GM21381 (cell line): ENCODE measurements around the gene IRX5.
A peak's percentile ranks its signal among the peaks of the same experiment; 100 is the strongest.

ENCODE experiments used
- ATAC-seq: cut with Tn5 transposase; IDR thresholded peaks from one replicate; pipeline ENCODE4 v1.9.1; 2021; ENCODE audit warnings: mild to moderate bottlenecking, moderate library complexity; ENCODE audit not compliant: unreplicated experiment

IRX5 gene

DNA sequence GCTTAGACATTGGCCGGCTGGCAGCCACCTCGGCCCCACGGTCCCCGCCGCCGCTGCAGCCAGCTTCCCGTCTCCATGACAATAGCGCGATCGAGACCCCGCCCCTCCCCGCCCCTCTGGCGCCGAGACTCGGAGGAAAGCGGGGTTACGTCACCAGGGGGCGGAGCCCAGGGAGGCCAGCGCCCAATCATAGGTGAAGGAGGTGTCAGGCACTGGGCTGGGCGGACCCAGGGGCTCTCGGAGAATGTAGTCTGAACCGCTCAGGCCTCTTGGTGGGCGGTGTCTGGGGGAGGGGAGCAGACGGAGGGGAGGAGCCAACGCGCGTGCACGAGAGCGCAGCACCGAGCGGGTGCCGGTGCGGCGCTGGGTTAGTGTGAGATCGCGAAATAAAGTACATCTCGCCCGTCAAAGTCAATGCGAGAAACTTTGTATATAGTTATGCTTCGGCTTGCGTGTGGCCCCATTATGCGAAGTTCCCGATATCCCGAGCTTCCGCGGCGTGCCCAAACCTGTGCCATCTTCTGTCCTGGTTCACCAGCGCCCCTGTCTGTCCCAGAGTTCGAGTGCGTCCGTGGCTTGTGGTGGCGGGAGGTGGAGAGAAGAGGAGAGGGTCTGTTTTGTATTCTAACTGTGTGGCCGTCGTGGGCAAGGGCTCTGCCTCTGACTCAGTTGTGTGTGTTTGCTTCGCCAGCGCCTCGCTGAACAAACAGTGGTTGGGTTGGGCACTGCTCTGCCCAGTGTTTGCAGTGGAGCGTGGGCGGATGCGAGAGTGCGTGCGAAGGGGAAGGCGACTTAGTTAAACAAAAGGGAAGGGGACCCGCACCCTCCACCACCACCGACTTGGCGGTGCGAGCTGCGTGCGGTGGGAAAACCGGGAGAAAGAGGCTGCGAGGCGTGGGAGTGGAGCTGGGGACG, 1.3 kb upstream of the IRX5 start:
- peak; percentile 94 for ATAC-seq

GRCh38 chr16:54930869-54931119, 129 bp downstream of the IRX5 start:
- no peak for ATAC-seq

- ATAC-seq, result no peak
Measured at GRCh38 chr16:54931120-54932014, 702 bp downstream of the IRX5 start.

DNA sequence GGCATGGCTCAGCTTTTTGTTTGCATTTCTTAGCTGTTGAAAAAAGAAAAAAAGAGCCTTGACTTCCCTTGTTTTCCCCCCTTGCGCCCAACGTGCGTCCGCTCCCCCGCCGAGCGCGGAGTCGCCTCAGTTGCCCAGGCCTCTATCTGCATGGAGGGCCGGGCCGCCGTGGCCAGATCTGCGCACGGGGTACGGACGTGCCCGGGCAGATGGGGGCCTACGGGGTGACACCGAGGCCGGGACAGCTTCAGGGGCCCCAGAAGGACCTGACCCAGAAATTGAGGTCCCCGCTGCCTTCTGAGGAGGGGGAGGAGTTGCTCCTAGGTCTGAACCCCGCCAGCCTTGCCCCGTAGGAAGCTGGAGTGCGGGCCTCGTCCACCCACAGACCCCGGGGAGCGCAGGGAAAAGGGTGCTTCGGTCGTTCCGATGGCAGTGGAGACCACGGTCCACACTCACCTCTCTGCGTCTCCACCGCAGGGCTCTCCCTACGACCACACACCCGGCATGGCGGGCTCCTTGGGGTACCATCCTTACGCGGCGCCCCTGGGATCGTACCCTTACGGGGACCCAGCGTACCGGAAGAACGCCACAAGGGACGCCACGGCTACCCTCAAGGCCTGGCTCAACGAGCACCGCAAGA, 1.5 kb downstream of the IRX5 start:
- no peak for ATAC-seq

DNA sequence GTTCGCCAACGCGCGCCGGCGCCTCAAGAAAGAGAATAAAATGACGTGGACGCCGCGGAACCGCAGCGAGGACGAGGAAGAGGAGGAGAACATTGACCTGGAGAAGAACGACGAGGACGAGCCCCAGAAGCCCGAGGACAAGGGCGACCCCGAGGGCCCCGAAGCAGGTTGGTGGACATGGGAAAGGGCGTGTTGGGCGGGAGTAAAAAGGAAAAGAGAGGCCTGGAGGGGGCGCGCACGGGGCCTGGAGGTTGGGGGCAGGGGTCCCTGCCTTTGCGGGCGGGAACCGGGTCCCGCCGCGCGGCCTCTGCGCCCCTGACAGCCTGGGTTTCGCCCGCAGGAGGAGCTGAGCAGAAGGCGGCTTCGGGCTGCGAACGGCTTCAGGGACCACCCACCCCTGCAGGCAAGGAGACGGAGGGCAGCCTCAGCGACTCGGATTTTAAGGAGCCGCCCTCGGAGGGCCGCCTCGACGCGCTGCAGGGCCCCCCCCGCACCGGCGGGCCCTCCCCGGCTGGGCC, 2.1 kb downstream of the IRX5 start:
- ATAC-seq, result no peak

DNA sequence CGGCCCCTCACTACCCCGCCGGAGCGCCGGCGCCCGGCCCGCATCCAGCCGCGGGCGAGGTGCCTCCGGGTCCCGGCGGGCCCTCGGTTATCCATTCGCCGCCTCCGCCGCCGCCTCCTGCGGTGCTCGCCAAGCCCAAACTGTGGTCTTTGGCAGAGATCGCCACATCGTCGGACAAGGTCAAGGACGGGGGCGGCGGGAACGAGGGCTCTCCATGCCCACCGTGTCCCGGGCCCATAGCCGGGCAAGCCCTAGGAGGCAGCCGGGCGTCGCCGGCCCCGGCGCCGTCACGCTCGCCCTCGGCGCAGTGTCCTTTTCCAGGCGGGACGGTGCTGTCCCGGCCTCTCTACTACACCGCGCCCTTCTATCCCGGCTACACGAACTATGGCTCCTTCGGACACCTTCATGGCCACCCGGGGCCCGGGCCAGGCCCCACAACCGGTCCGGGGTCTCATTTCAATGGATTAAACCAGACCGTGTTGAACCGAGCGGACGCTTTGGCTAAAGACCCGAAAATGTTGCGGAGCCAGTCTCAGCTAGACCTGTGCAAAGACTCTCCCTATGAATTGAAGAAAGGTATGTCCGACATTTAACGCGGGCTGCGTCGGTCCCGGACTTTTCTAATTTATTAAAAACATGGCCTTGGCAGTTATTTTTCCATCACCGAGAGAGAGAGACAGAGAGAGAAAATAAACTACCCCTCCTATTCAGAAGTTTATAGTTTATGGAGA, 2.8 kb downstream of the IRX5 start:
- ATAC-seq, result no peak

GRCh38 chr16:54934481-54935265, 4.0 kb downstream of the IRX5 start:
- no peak for ATAC-seq

DNA sequence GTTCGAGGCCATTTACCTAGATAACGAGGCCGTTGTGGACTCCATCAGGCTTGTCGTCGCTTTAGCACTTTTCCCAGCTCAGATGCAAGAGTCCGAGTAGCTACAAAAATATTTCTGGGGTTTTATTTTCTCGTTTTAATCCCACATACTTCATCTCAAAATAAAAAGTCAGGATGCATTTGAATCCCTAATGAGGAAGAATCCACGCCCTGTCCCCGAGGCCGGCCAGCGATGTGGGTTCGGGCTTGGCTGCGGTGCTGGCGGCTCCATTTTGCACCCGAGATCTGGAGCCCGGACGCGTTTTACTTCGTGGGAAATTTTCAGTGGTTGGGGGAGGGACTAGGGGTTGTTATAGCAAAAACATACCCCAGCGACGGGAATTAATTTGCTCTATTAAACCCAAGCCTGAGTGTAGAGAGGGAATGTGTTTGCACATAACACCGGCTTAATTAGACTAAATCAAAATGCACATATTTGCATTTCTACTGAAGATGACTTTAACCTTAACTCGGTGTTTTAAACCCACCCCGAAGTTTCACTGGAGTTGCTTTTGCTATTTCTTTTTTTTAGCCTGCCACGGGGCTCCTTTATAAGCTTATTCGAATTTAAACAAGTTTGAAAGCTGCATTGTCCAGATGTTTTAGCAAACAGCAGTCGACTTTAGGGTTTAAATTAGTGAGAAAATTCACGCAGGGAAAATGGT, 4.8 kb downstream of the IRX5 start:
- ATAC-seq, result no peak

- no peak for ATAC-seq
Measured at GRCh38 chr16:54936201-54936978, 5.7 kb downstream of the IRX5 start.

DNA sequence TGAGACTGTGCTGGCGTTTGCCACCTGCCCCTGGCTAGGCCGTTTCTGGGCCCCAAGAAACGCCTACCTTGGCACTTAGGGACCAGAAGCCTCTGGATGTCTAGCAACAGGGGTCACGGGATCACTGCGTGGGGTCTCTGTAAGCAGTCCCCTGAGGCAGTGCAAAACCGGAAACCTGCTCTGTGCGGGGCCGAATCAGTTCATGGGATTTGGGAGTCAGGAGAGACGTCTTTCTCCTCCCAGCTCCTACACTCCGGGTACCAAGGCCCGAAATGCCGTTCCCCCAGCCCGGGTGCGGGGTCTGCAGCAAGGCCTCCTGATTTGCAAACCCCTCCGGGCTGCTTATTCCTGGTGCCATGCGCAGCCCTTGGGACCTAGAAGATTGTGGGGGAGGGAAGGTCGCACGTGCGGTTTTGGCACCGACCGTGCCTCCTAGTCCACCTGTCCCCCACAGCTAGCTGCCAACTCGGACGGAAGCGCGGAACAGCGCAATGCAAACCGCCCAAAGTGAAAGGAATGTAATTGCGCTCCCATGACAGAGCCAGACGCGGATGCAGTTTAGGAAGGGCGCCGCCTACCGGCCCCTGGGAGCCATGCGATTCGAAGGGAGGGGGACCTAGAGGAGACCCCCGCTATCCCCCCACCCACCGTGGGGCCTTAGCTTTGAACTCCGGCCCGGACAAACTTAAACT, 6.5 kb downstream of the IRX5 start:
- no peak for ATAC-seq

DNA sequence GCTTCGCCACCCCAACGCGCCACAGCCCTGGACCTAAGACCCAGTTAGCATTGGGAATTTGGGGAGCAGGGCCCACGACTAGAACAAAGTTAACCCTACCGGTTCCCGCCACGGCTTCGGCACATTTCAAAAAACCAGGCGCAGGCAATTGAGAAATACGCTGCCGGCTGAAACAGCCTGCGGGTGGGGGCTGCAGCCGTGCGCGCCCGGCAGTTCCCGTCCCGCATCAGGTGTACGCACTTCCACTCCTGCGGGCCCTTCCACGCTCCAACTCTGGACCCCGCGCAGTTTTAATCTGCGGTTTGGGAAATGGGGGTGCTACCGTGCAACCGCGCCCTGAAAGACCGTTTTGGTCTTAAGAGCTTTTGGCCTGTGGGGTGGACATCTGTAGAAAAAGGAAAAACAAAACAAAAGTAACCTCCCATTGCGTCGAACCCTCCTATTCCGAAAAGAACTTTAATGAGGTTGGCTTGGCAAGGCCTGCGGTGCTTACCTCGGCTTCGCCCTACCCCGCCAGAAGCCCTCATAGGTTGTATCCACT, 7.1 kb downstream of the IRX5 start:
- no peak for ATAC-seq

DNA sequence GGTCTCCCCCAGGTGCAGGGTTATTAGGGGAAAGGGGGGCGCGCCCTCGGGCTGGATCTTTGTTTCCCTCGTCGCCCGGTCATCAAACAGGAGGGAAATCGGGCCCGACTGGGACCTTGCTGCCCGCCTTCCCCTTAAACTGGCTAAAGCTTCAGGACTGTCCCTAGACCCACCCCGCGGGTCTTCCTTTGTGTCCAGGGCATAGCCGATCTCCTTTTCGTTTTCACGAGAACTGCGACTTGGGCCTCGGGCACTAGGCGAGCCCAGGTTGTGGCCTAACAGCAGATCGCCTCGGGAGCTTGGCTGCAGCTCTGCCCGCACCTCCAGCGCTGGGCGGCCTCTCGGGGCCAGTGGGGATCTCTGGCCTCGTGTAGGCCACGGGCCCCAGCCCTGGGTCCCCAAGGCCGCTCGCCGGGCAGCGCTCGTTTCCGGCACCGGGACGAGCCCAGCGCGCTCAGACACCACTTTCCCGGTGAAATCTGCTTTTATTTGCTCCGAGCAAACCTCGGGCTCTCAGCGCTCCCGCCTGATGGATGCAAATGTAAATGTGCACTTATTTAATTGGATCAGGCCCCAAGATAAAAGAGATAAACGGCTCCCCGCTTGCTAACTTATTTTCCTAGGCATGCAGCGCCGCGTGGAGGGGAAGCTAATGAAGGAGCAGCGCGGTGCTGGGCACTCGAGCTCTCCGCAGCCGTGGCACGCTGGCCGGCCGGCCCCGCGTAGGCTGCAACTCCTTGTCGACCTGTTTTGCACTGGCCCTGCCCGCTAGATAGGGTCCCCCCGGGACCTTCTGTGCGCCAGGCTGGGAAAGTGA, 7.8 kb downstream of the IRX5 start:
- ATAC-seq, result no peak

DNA sequence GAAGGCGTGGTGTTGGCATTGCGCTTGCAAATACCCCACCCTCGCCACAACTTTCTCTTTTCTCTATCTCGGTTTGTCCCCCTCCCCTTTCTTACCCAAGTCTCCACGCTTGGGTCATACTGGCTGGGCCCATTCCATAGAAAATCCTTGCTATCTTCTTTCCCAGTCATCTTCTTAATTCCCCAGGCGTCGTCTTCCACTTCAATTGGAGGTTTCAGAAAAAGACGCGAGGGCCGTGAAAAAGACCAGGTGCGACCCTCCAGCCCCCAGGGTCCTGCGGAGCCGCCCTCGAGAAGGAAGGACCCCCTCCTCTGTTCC, 8.3 kb downstream of the IRX5 start:
- no peak for ATAC-seq

DNA sequence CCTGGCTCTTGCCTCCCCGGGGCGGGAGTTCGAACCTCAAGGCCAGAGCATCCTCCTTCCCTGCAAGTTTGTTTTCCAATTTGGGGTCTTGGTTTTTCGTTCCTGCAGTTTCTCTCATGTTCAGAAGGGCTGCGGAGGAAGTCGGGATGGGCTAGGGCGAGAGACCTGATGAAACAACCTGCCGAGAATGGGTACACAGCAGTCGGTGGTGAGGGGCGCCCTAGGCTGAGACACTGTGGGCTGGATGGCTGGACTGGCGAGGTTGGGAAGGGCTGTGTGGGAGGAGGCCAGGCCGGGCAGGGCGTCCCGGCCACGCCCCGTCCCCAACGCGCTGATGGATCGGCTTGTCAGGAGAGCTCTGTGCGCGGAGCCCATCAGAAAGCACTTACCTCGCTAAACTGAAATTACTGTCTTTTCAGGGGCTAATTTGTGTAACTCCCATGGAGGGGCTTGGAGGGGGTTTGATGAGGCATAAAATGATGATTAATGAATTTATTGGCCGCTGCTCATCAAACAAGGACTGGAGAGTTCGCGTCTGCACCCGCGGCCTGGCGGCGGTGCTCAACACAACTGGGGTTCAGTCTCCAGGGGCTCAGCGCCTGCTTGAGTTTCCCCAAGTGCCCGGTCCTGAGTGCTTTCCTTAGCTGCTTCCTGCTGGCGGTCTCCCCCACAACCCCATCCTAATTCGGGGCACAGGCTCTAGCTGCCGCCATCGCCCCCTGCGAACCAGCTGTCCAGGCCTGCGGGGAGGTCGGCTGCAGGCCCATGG, 9.0 kb downstream of the IRX5 start:
- ATAC-seq, result no peak

DNA sequence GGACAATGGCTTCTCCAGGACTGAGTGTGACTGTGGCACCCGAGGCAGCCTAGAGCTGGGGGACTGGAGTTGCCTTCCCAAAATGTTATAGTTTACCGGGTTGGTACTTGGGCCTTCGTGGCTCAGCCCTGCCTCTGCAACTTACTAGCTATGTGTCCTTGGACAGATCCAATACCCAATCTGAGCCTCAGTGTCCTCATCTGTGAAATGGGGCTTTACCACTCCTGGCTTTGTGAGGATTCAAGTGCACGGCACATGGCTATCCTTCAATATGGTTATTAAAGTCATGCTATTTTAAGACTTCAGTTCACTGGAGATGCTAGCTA, 9.6 kb downstream of the IRX5 start:
- ATAC-seq, result no peak

GRCh38 chr16:54942353-54942943, 11.8 kb downstream of the IRX5 start:
- no peak for ATAC-seq
